ENCODE measurements around the gene GNL3.

The GNL3 gene

DNA sequence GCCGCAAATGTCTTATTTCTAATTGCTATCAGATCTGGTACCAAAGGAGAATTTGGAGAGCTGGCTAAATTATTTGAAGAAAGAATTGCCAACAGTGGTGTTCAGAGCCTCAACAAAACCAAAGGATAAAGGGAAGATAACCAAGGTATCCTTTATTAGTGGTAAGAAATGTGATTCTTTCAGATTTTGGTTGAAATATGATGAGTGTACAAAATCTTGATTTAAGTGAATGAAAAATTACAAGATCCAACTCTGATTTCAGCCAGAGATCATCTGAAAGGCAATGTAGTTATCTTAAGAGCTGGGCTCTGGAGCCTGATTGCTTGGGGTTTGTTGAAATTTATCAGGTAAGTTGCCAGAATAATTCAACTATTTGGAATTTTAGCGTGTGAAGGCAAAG, 4.7 kb downstream of the GNL3 start:
- no peak for DNase-seq

GRCh38 chr3:52693071-52693470, 7.2 kb downstream of the GNL3 start:
- DNase-seq = no peak

DNA sequence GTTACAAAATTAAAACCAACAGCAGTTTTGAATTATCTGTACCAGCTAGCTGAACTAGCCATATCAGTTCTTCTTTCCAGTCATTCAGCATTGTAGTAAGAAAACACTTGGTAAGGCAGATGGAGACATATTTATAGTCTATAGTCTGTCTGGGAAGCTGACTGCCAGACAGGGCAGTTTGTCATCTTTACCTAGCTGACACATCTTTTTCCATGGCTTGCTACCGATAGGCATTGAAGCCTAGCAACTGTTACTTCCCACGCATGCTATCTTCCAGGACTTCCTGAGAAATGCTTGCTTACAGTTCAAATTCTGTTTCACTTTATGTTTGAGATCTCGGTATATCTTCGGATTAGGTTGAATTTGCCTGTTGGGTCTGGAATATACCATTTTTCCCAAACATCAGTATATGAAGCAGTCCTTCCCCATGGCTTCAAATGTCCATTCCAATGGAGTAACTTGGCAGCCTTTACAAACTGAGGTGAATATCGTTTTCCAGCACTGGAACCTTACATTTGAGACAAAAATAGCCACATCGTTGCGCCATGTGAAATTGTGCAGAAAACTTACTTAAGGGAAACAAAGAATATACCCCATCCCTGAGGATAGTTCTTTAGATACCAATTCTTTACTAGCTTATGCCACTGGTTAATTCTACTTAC, 8.8 kb downstream of the GNL3 start:
- no peak for DNase-seq

GRCh38 chr3:52695798-52696671, 10.2 kb downstream of the GNL3 start:
- no peak for DNase-seq

GRCh38 chr3:52696830-52697631, 11.2 kb downstream of the GNL3 start:
- no peak for DNase-seq

DNA sequence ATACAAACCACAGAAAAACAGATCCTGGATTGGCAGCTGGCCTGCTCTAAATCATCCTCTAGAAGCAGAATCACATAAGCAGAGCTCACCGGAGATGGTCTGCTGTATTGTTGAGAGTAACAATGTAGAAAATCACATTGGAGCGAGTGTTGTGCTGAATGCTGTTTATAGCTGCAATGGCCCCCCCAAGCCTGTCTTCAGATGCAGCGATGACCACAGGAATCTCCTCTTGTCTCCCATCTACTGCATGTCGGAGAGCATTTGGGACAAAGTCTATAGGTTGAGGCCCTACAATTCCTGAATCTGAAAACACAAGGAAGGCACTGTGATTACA, 11.8 kb downstream of the GNL3 start:
- DNase-seq = no peak

- DNase-seq = no peak
Measured at GRCh38 chr3:52703341-52703740, 17.5 kb downstream of the GNL3 start.

DNA sequence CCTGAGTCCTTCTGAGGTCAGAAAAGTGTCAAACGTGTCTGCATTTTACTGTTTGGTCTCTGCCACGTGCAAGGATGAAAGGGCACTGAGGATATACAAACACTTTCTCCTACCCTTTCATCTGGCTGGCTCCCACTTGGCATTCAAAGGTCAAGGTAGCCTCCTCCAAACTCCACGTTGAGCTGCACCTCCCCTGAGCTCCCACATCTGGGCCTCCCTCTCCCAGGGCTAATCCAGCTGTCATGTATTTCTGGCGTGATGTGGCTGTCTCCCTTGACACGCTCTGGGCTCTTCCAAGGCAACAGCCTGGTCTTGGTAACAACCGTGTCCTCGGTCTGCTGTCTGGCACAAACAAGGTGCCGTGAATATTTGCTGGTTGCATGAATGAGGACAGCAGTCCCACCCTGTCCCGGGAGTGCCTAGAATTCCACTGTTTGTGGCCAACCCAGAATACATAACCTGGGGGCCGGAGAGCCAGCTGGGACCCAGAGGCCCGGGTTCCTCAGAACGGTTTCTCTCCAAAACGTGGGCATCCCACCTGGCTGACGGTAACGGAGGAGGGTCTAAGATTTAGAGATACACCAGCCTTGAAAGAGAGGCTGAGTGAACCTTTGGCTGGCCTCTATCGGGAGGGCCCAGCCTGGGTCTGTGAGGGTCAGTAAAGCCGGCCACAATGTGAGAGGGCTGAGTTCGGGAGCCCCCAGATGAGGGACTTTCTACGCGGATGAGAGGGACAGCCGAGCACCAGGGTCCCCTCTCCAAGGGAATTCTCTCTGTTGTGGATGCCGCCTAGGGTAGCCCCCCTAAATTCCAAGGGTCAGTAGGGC, 19.0 kb downstream of the GNL3 start:
- DNase-seq = no peak

DNA sequence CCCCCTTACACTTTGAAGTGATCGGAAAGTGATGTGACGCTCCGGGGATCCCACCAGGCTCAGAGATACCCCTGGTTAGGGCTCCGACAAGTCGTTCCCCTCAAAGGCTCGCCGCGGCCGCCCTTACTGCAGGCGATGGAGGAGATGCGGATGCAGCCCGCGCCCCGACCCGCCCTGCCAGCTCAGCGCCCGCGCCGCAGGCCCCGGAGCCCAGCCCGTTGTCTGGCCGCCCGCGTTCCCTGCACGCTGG, 19.5 kb downstream of the GNL3 start:
- no peak for DNase-seq

- peak; percentile 76 for DNase-seq
Measured at GRCh38 chr3:52705688-52706686, 20.2 kb downstream of the GNL3 start, which contains the start of the genes GLT8D1 and SPCS1. GLT8D1 (minus strand) TSS chr3:52705791; CDS start chr3:52700460, 5,331 bp downstream. SPCS1 (plus strand) TSS chr3:52706106; CDS start chr3:52706247, 141 bp downstream.

DNA sequence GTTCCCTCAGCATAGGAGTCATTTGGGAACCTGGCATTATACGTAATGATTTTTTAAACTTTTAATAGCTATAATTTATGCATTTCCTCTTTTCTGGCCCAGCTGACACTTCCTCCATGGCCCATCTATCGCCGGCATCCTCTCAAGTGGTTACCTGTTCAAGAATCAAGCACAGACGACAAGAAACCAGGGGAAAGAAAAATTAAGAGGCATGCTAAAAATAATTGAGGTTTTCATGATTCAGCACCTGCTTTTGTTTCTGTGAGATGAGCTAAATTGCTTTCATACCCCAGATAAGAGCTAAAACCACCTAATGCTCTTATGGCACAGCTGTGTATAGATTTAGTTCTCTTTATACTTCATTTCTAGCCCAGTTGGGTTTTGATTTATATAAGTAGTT, 21.8 kb downstream of the GNL3 start:
- DNase-seq = no peak

GRCh38 chr3:52710512-52710911, 24.7 kb downstream of the GNL3 start:
- DNase-seq = no peak

- DNase-seq = no peak
Measured at GRCh38 chr3:52712291-52713212, 26.7 kb downstream of the GNL3 start.

GRCh38 chr3:52714335-52715302, 28.8 kb downstream of the GNL3 start:
- no peak for DNase-seq

DNA sequence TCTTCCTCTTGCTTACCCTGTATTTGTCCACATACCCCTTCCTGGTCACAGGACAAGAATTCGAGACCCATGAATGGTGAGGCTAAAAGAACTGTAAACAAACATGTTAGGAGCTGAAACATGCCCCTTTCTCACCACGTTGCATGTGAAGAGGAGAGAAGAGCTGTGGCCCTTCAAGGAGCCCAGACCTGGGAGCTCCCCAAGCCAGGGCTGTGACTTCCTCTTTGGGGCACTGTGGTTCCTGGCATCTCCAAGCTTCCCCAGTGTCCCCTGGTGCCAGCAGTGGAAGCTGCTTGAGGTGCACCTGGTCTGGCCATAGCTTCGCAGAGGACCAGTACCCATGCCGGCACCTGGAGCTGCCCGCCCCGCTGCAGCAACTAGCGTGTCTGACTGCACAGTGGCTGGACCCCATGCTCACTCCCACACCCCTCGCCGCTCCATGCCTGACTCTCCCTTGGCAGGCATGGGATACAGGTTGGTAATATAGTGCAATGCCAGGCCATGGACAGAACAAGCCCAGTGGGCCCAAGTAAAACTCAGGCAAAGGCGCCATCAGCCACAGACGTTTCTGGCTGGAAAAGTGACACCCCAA, 30.0 kb downstream of the GNL3 start:
- no peak for DNase-seq

DNA sequence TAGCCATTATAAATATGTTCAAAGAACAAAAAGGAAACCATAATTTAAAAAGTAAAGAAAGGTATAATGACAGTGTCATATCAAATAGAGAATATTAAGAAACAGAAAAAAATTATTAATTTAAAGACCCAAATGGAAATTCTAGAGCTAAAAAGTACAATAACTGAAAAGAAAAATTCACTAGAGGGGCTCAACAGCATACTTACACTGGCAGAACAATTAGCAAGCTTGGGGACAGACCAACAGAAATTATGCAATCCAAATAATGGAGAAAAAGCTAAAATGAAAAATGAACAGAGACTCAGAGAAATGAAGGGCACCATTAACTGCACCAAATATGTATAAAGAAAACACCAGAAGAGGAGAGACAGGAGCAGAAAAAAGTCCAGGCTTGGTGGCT, 33.8 kb downstream of the GNL3 start:
- no peak for DNase-seq

GRCh38 chr3:52721002-52721729, 35.3 kb downstream of the GNL3 start:
- DNase-seq = peak; percentile 53

DNA sequence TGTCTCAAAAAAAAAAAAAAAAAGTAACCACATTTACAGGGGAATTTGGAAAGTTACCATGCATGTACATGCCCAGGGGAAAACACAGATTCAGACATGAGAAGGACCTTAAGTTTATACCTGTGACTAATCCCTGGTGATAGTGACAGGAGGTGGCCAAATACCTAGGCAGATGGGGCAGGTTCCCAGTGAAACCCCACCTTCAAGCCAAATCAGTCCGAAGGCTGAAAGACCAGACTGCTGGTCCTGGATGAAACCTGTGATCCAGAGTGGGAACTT, 35.8 kb downstream of the GNL3 start:
- no peak for DNase-seq

Data from KG1 (cell line).